ENCODE results near the gene BAZ2A. TPM values are rescaled to one million over a fixed set of nuclear protein-coding genes. Genes with fewer than 3 reads are reported as not detected.
"Not testable (repeated sequence)": the region's sequence is repeated elsewhere in the genome, so short reads cannot be mapped to it uniquely, and the experiment has no call there.

BAZ2A gene
- total RNA-seq, 1 donor from 2014 or later = 49.0 TPM

DNA sequence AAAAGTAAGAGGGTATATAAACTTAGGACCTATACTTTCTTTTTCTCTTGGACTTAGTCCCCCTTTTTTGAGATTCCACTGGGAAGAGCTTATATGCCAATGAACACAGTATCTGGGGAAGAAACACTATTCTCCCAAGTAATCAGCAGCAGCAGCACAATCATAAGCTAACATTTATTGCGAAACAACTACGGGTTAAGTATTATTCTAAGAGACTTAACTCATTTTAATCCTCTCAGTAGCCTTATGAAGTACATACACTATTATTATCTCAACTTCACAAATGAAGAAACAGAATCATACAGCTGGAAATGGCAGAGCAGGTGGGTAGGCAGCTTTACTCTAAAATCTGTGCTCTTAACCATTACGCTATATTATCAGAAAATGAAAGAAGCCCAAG is 27.9 kb downstream of the BAZ2A start:
- intact Hi-C loops (cut with DNase I) = no loop called here
- DNase-seq (ENCODE audit: low spot score) = no peak

DNA sequence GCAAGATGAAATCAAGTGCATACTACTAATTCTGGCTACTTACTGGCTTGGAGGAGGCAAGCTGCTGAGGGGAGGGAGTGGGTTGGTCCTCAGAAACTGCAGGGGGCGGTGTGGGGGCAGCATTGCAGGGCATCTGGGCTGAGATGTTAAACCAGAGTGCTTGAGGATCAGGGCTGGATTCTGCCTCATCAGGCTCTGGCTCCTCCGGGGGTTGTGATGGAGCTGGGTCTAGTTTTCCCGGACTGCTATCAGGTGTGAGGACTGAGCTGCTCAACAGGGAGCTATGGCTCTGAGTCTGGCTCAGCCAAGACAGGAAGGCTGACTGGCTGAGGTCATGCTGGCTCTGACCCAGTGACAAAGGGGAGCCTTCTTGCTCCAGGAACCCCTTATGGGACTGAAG is 28.6 kb downstream of the BAZ2A start:
- intact Hi-C loops (cut with DNase I) = no loop called here
- DNase-seq (ENCODE audit: low spot score) = no peak

DNA sequence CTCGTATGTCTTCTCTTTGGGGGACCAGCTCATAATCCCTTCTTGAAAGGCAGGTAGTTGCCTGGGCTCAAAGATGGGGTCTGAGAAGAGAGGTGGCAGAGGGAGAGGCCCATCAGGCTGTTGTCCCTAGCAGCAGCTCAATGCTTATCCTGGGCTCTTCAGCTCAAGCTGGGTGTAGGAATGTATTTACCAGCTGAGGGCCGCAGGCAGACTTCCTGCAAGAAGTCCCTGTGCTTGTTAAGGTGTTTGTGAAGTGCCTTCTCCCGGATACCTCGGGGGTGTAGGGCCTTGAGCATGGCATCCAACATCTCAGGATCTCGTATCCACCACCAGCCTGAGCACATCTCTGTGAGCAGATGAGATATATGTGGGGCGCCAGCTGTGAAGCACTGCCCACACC is 29.4 kb downstream of the BAZ2A start:
- DNase-seq (ENCODE audit: low spot score) = no peak
- intact Hi-C loops (cut with DNase I) = no loop called here

- intact Hi-C loops (cut with DNase I) = no loop called here
These were observed 30.3 kb downstream of the BAZ2A start for GRCh38 chr12:56599797-56600196.

GRCh38 chr12:56599041-56599440 is 31.1 kb downstream of the BAZ2A start:
- intact Hi-C loops (cut with DNase I) = no loop called here
- DNase-seq (ENCODE audit: low spot score) = no peak

More at GRCh38 chr12:56599797-56600196, 30.3 kb downstream of the BAZ2A start:
- no peak for DNase-seq (ENCODE audit: low spot score)

- intact Hi-C loops (cut with DNase I) = no loop called here
- no peak for DNase-seq (ENCODE audit: low spot score)
These were observed 33.3 kb downstream of the BAZ2A start for GRCh38 chr12:56596815-56597214.

DNA sequence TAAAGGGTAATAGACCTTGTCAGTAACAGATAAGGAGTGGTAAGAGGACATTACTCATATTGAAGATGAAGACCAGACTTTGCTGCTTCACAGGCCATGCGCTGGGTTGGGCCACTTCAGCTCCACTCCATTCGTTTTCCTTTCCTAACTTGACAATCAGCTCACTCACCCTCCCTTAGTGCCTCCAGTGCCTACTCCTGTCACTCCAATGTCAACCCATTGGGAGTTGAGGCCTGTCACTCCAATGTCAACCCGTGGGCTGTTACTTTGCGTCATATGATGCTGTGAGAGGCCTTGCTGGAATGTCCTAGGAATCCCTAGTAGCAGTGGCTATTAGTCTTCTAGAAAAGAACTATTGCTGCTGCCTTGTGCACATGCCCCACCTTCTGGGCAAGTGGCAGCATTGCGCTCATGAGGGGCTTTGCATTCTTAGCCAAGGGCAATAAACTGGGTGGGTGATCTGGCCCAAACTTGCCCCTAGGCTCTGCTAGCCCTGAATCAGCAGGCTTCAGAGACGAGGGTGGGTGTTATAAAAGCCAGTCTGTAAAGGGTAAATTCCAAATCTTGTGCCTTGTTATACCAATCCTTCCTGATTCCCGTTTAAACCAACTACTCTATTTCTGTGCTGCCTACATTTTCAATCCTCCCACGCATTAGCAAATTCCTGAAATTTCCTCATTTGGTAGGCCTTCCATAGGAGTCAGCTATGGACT is 36.1 kb downstream of the BAZ2A start:
- no peak for DNase-seq (ENCODE audit: low spot score)
- intact Hi-C loops (cut with DNase I) = no loop called here

- intact Hi-C loops (cut with DNase I) = no loop called here
- no peak for DNase-seq (ENCODE audit: low spot score)
These were observed 38.2 kb downstream of the BAZ2A start for GRCh38 chr12:56591961-56592360.

- intact Hi-C loops (cut with DNase I) = no loop called here
- no peak for DNase-seq (ENCODE audit: low spot score)
These were observed 39.0 kb downstream of the BAZ2A start for GRCh38 chr12:56591126-56591525.

GRCh38 chr12:56590237-56590830 is 39.8 kb downstream of the BAZ2A start:
- no peak for DNase-seq (ENCODE audit: low spot score)
- intact Hi-C loops (cut with DNase I) = no loop called here

DNA sequence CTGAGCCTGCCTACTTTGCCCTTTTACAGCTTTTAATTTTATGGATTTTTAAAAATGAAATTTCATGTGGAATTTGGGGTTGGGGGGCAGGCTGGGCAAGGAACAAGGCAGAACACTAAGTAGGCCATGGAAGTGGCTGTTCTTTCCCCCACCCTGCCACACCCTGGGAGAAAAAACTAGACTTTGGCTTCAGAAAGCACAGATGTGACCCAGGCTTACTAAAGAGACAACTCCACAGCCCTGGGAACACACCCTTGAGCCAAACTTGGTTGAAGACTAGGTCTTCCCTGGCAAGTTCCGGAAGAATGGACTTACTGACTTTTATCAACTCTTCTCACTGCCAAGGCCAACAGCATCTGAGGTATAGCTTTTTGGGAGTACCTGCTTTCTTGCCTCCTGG is 40.3 kb downstream of the BAZ2A start:
- no peak for DNase-seq (ENCODE audit: low spot score)
- intact Hi-C loops (cut with DNase I) = no loop called here

DNA sequence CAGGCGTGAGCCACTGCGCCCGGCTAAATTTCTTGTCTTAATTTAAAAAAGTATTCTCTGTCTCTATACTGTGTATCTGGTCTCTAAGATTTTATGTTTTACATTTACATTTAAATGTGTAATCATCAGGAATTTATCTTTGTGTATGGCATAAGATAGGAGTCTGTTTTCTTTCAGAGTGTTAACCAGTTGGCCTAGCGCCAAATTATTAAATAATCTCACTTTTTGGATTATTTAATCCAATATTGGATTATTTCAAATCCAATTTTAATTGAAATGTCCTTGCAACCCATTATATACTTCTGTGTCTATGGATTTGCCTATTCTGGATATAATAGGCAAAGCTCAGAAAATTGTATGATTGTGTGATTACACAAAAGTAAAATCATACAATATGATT is 45.0 kb downstream of the BAZ2A start:
- no peak for DNase-seq (ENCODE audit: low spot score)

DNA sequence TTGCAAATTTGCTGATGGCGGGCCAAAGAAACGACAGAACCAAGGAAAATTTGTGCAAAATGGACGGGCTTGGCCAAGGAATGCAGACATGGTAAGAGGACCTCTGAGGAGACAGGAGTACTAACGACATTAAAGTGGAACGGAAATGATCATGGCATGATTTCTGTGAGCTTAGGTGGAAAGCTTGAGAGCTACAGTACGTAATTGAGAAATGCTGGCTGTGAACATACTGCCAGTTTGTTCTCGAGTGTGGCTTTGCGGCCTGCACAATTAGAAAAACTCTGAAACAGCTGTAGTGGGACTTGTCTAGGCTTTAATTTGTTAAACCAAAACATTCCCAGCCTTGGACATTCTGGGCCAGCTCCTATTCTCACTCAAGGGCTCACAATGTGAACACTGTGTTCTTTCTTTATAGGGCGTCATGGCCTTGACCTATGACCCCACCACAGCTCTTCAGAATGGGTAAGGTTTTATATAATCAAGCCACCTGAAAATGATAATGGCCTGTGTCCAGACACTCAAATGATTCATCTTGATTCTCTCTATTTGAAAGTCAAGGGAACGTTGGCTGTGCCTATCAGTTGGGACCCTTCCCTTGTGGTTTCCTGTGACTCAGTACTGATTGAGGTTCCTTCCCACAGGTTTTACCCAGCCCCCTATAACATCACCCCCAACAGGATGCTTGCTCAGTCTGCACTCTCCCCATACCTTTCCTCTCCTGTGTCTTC is 48.5 kb downstream of the BAZ2A start:
- DNase-seq (ENCODE audit: low spot score) = no peak
- intact Hi-C loops (cut with DNase I) = no loop called here

More for the DNA sequence above, 45.0 kb downstream of the BAZ2A start:
- intact Hi-C loops (cut with DNase I) = no loop called here

DNA sequence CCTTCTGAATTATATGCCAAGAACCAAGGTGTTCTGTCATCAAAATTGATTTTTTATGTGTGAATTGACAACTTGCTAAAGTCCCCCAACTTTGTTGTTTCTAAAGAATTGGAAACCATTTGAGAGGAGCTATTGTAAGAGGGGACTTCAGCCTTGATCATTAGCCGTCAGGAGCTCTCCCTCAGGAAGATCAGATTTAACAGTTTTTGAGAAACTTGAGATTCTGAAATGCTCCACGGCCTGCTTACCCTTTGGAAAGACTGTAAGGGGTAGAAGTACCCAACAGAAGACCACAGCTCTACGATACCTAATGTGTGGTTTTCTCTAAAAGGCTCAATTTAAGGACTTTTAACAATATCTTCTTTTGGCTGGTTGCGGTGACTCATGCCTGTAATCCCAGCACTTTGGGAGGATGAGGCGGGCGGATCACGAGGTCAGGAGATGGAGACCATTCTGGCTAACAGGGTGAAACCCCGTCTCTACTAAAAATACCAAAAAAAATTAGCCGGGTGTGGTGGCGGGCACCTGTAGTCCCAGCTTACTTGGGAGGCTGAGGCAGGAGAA is 51.1 kb downstream of the BAZ2A start:
- no peak for DNase-seq (ENCODE audit: low spot score)
- intact Hi-C loops (cut with DNase I) = no loop called here

- intact Hi-C loops (cut with DNase I); DNase-seq (ENCODE audit: low spot score): not testable (repeated sequence)
These were observed 52.9 kb downstream of the BAZ2A start for GRCh38 chr12:56577248-56577647.

GRCh38 chr12:56574210-56574609 is 55.9 kb downstream of the BAZ2A start:
- DNase-seq (ENCODE audit: low spot score) = no peak
- intact Hi-C loops (cut with DNase I) = loop anchor here (5.0 kb wide), 1 partner anchor 63 kb away; no protein-coding TSS in a partner anchor

DNA sequence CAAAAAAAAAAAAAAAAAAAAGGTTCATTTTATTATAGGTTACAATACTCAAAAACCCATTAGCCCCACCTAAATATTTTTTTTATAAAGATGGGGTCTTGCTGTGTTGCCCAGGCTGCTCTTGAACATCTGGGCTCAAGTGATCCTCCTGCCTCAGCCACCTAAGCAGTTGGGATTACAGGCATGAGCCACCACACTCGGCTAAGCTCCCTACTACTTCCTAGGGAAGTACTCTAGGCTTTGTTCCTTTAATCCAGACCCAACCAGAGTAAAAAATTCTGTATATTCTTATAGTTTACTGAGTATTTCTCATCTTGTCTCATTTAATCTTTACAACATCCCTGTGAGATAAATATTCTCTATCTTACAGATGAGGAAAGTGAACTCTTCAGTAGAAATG is 57.8 kb downstream of the BAZ2A start:
- no peak for DNase-seq (ENCODE audit: low spot score)
- intact Hi-C loops (cut with DNase I) = loop anchor here (2.0 to 5.0 kb wide), 2 partner anchors 57 to 65 kb away; no protein-coding TSS in a partner anchor

- intact Hi-C loops (cut with DNase I) = loop anchor here (5.0 kb wide), 1 partner anchor 66 kb away; no protein-coding TSS in a partner anchor
- no peak for DNase-seq (ENCODE audit: low spot score)
These were observed 59.0 kb downstream of the BAZ2A start for GRCh38 chr12:56571121-56571520.

GRCh38 chr12:56568146-56568545 is 62.0 kb downstream of the BAZ2A start:
- no peak for DNase-seq (ENCODE audit: low spot score)
- intact Hi-C loops (cut with DNase I) = no loop called here

- intact Hi-C loops (cut with DNase I) = loop anchor here (1.0 kb wide), 1 partner anchor 45 kb away; no protein-coding TSS in a partner anchor
- DNase-seq (ENCODE audit: low spot score) = peak; percentile 88
These were observed 64.5 kb downstream of the BAZ2A start for GRCh38 chr12:56565510-56566101.
